SU-DHL-6 (cell line): ENCODE results near the gene CDH13.

Experiments
- CTCF ChIP-seq: fragments of 200-600 bp; sonication (generic); IDR thresholded peaks from one replicate; pipeline ENCODE4 v1.5.1; 2017; ENCODE audit warnings: antibody characterized with exemption, mild to moderate bottlenecking, low read length, moderate library complexity; ENCODE audit not compliant: insufficient read depth, poor library complexity, severe bottlenecking
- EZH2phosphoT487 ChIP-seq: fragments of 200-600 bp; sonication (generic), shearing (Covaris generic); conservative IDR thresholded peaks from 2 replicates; pipeline ENCODE4 v1.6.1; 2018; ENCODE audit warnings: mild to moderate bottlenecking, antibody characterized with exemption, low read length, moderate library complexity, mixed read lengths

DNA sequence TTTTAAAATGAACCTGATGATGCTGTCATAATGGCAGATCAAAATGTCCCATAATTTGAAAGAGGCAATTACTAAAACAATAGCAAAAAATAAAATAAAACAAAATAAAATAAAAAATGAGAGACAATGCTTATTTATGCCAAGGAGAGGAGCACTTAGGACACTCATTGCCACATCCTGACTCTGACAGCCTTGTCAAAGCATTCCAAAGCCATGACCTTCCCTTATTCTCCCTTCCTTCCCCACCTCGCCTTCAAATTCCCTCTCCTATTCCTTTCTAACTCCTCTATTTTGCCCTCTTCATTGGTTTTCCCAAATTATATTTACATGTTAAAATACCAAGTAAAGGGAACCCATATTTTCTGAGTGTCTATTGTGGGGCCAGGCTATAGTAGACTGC, 220.0 kb downstream of the CDH13 start:
- TF ChIP-seq CTCF: no peak
- no peak for TF ChIP-seq EZH2phosphoT487
